IMR-90 (cell line): ENCODE results near the gene CUTC. TPM values are rescaled to one million over a fixed set of nuclear protein-coding genes. Genes with fewer than 3 reads are reported as not detected.
A peak's percentile ranks its signal among the peaks of the same experiment; 100 is the strongest.

ENCODE experiments used
- ATAC-seq: fragments of 200-7000 bp; cut with Tn5 transposase; 2 replicates; pipeline ENCODE4 v1.9.1; 2020; ENCODE audit warnings: low read depth, mild to moderate bottlenecking, moderate library complexity
- BruUV-seq: library from RNA; stranded (reverse); fragments of 400-500 nt; replicated peaks from 2 replicates; lab custom pipeline; 2021; lab: Mats Ljungman, UMichigan
- CTCF ChIA-PET: fragments of 300-600 bp; formaldehyde crosslinking; extraction: SDS; loops from one replicate; lab custom pipeline; 2021; ENCODE audit warnings: antibody characterized with exemption; lab: Yijun Ruan, JAX
- POLR2A ChIA-PET: fragments of 300-600 bp; sonication (Branson Sonifier 250); formaldehyde crosslinking; loops from one replicate; lab custom pipeline; 2022; ENCODE audit warnings: antibody characterized with exemption; ENCODE audit not compliant: unreplicated experiment; lab: Charles Lee
- DNase-seq: peaks from one replicate; pipeline ENCODE4 v3.0.0; 2013
- H2AFZ ChIP-seq: replicated peaks from 2 replicates; pipeline ENCODE3; 2013; ENCODE audit warnings: low read length, mild to moderate bottlenecking; ENCODE audit not compliant: poor library complexity
- H2AK5ac ChIP-seq: 2 replicates; pipeline ENCODE4 v1.6.1; 2013; ENCODE audit warnings: low read depth, low read length, inconsistent platforms
- H2AK9ac ChIP-seq: replicated peaks from 2 replicates; pipeline ENCODE3; 2013; ENCODE audit warnings: mild to moderate bottlenecking, low read depth, low read length, moderate library complexity; ENCODE audit not compliant: poor library complexity
- H2BK120ac ChIP-seq: 2 replicates; pipeline ENCODE4 v1.6.1; 2013; ENCODE audit warnings: low read depth, low read length, inconsistent platforms
- H2BK15ac ChIP-seq: 3 replicates; pipeline ENCODE4 v1.6.1; 2013; ENCODE audit warnings: low read depth, low read length, inconsistent platforms
- H2BK20ac ChIP-seq: 2 replicates; pipeline ENCODE4 v1.6.1; 2013; ENCODE audit warnings: low read depth, mild to moderate bottlenecking, inconsistent platforms, low read length, moderate library complexity
- H2BK5ac ChIP-seq: 2 replicates; pipeline ENCODE4 v1.6.1; 2013; ENCODE audit warnings: mild to moderate bottlenecking, low read depth, low read length, inconsistent platforms; ENCODE audit not compliant: poor library complexity, severe bottlenecking
- H3K14ac ChIP-seq: replicated peaks from 2 replicates; pipeline ENCODE4 v1.6.1; 2013; ENCODE audit warnings: low read depth, low read length, inconsistent platforms
- H3K18ac ChIP-seq: 2 replicates; pipeline ENCODE4 v1.6.1; 2013; ENCODE audit warnings: low read depth, low read length, control low read depth
- H3K23ac ChIP-seq: 2 replicates; pipeline ENCODE4 v1.6.1; 2013; ENCODE audit warnings: low read depth, low read length, inconsistent platforms
- H3K27ac ChIP-seq: 2 replicates; pipeline ENCODE4 v1.5.1; 2013; ENCODE audit warnings: mild to moderate bottlenecking, control low read depth, low read length; ENCODE audit not compliant: insufficient read depth
- H3K27me3 ChIP-seq: 2 replicates; pipeline ENCODE4 v1.6.1; 2013; ENCODE audit warnings: low read length; ENCODE audit not compliant: control insufficient read depth, insufficient read depth
- H3K36me3 ChIP-seq: 2 replicates; pipeline ENCODE4 v1.6.1; 2013; ENCODE audit warnings: low read length, mixed read lengths; ENCODE audit not compliant: control insufficient read depth, insufficient read depth
- H3K4ac ChIP-seq: 2 replicates; pipeline ENCODE4 v1.6.1; 2013; ENCODE audit warnings: low read depth, low read length, inconsistent platforms
- H3K4me1 ChIP-seq: 2 replicates; pipeline ENCODE4 v1.6.1; 2013; ENCODE audit warnings: low read length, mixed read lengths; ENCODE audit not compliant: control insufficient read depth, insufficient read depth
- H3K4me2 ChIP-seq: 2 replicates; pipeline ENCODE4 v1.6.1; 2013; ENCODE audit warnings: low read depth, mild to moderate bottlenecking, control low read depth, low read length, moderate library complexity
- H3K4me3 ChIP-seq: 2 replicates; pipeline ENCODE4 v1.5.1; 2013; ENCODE audit warnings: low read depth, mild to moderate bottlenecking, control low read depth, low read length, moderate library complexity; ENCODE audit not compliant: insufficient read depth
- H3K56ac ChIP-seq: 2 replicates; pipeline ENCODE4 v1.6.1; 2013; ENCODE audit warnings: low read length, inconsistent platforms; ENCODE audit not compliant: insufficient read depth; ENCODE audit errors: extremely low read depth
- H3K79me1 ChIP-seq, 2 experiments: 2 replicates each; pipeline ENCODE4 v1.6.1; 2013; ENCODE audit warnings: low read length in 2 of 2, inconsistent platforms in 1 of 2, low read depth in 1 of 2
- H3K9ac ChIP-seq: 2 replicates; pipeline ENCODE4 v1.6.1; 2013; ENCODE audit warnings: low read depth, low read length, control low read depth
- H3K9me1 ChIP-seq: 2 replicates; pipeline ENCODE4 v1.6.1; 2013; ENCODE audit warnings: low read length, inconsistent platforms; ENCODE audit not compliant: insufficient read depth
- H3K9me3 ChIP-seq: 2 replicates; pipeline ENCODE4 v1.6.1; 2013; ENCODE audit warnings: low read length; ENCODE audit not compliant: control insufficient read depth, insufficient read depth
- H4K20me1 ChIP-seq: 2 replicates; pipeline ENCODE4 v1.6.1; 2013; ENCODE audit warnings: low read length, inconsistent platforms; ENCODE audit not compliant: insufficient read depth
- H4K5ac ChIP-seq: 2 replicates; pipeline ENCODE4 v1.6.1; 2013; ENCODE audit warnings: mild to moderate bottlenecking, low read depth, low read length, control low read depth
- H4K8ac ChIP-seq, 2 experiments: 2 replicates each; pipeline ENCODE4 v1.6.1; 2013; ENCODE audit warnings: low read depth in 2 of 2, low read length in 2 of 2, control low read depth in 1 of 2, inconsistent platforms in 1 of 2
- H4K91ac ChIP-seq: 2 replicates; pipeline ENCODE4 v1.6.1; 2013; ENCODE audit warnings: low read depth, low read length, inconsistent platforms; ENCODE audit not compliant: insufficient read depth
- MAFK ChIP-seq: IDR thresholded peaks from 2 replicates; pipeline ENCODE4 v1.6.1; 2012; ENCODE audit warnings: low read depth, low read length, improper control_type of control experiment
- RAD21 ChIP-seq: IDR thresholded peaks from 2 replicates; pipeline ENCODE4 v1.6.1; 2012; ENCODE audit warnings: low read length, improper control_type of control experiment
- USF2 ChIP-seq: fragments of 150-350 bp; IDR thresholded peaks from 2 replicates; pipeline ENCODE4 v1.6.1; 2017; ENCODE audit warnings: mild to moderate bottlenecking, antibody characterized with exemption, low read length, low read depth
- WGBS, 2 experiments: methylation state at CpG; one replicate each; pipeline versions ENCODE4 v1.1.5 to v1.1.7; 2013; ENCODE audit warnings: missing lambda C conversion rate in 2 of 2; ENCODE audit not compliant: insufficient read length in 1 of 2; ENCODE audit errors: extremely low coverage in 2 of 2; 5-methylcytosine and 5-hydroxymethylcytosine counted together
- dilution Hi-C: fragments of 300-500 bp; cut with HindIII; formaldehyde crosslinking; loops from one replicate; pipeline ENCODE4 v1.14.3; 2018; ENCODE audit warnings: low sequenced_read_pairs; ENCODE audit not compliant: unreplicated experiment
- in situ Hi-C: fragments of 300-500 bp; cut with MboI; formaldehyde crosslinking; loops from 3 replicates; pipeline ENCODE4 v1.14.3; 2019; ENCODE audit warnings: low sequenced_read_pairs, inconsistent platforms, mixed read lengths
- intact Hi-C: fragments of 100-400 bp; cut with micrococcal nuclease; formaldehyde crosslinking; loops from 2 replicates; pipeline ENCODE4 v1.10.0; 2022
- polyA plus RNA-seq, 3 experiments: library from polyadenylated mRNA; depleted of rRNA; stranded (reverse); fragments of >200 nt; gene quantifications; 2 replicates each; pipeline ENCODE4 v1.2.3, GENCODE V29; 2012; ENCODE audit warnings: low replicate concordance in 1 of 3
- total RNA-seq: library from RNA; depleted of rRNA; stranded (reverse); fragments of >200 nt; gene quantifications from 2 replicates; pipeline ENCODE4 v1.2.3, GENCODE V29; 2012

The CUTC gene
- total and polyA plus RNA-seq, 2 of the 4 experiments (the other 2 are of a cell fraction) = 7.0 to 10.2 TPM

- no peak overlapping the region for H4K91ac ChIP-seq
- in situ Hi-C loops = no loop called here
- no peaks in the 10 kb centered on the region for H3K9me3 ChIP-seq
Measured at GRCh38 chr10:99730026-99730425, 2.0 kb upstream of the CUTC start.

More at GRCh38 chr10:99730026-99730425, 2.0 kb upstream of the CUTC start:
- Histone ChIP-seq H2BK5ac (no peak overlapping the region), H2AK5ac (no peak overlapping the region), H3K4me1 (peaks cover 2% of the 10 kb centered on the region; the same call in 1 of the 2 replicates), H4K8ac (no peak overlapping the region), H4K5ac (no peak overlapping the region), H2BK20ac (no peak overlapping the region), H3K18ac (no peak overlapping the region), H3K4me2 (no peak overlapping the region), H3K23ac (no peak overlapping the region), H3K79me1 (peaks cover 23 to 38% of the 10 kb centered on the region in 2 experiments), H3K4ac (no peak overlapping the region), H4K20me1 (no peaks in the 10 kb centered on the region), H2AK9ac (no peak overlapping the region), H2AFZ (no peak overlapping the region), H3K36me3 (peaks cover 21% of the 10 kb centered on the region), H3K9ac (no peak overlapping the region), H3K27ac (no peak overlapping the region), H2BK120ac (no peak overlapping the region), H3K9me1 (no peaks in the 10 kb centered on the region), H2BK15ac (no peak overlapping the region), H3K4me3 (no peak overlapping the region), H3K27me3 (no peaks in the 10 kb centered on the region), H3K56ac (no peak overlapping the region), H3K14ac (no peak overlapping the region)
- no TSS peak for BruUV-seq
- intact Hi-C loops = loop anchor here (5.0 to 10.0 kb wide), 4 partner anchors 52 to 455 kb away; partner anchors contain the start of genes ABCC2 and ERLIN1
- ChIA-PET POLR2A (no interaction called here), CTCF (no interaction called here)
- dilution Hi-C loops = no loop called here
- WGBS, 2 experiments = 100% methylated on average over 1 of the region's 1 CpG; no CpG with 5 or more reads in 1 of the 2 experiments
- DNase-seq = peak; percentile 70
- no peak for ATAC-seq
- TF ChIP-seq MAFK (no peak), RAD21 (no peak), USF2 (0 out of 2 replicates have a peak, but pooled peaks have one; percentile 19)
